Measurements from ENCODE around the gene ZNF445. TPM values are rescaled to one million over a fixed set of nuclear protein-coding genes. Genes with fewer than 3 reads are reported as not detected.

ZNF445 gene
- total RNA-seq, 2 experiments from 2014 or later = 25.6 to 26.7 TPM

DNA sequence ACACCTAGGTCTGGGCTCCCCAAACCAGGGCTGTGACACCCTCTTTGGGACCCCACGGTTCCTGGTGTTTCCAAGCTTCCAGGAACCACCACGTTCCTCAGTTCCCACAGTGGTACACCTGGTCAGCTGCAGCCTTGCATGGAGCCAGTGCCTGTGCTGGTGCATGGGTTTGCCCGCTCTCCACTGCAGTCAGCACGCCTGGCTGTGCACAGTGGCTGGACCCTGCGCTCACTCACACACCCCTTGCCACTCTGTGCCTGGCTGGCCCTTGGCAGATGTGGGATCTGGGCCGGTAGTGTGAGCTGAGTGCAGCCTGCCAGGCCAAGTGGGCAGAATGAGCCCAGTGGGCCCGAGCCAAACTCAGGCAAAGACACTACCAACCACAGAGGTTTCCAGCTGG is 90.1 kb downstream of the ZNF445 start:
- Mint-ChIP-seq H3K4me1 (ENCODE audit: low read depth) (no peaks in the 10 kb centered on the region), H3K27ac (no peak overlapping the region), H3K36me3 (ENCODE audit: low read depth) (peaks cover 2% of the 10 kb centered on the region), H3K4me3 (no peak overlapping the region), H3K9me3 (ENCODE audit: insufficient read depth) (peaks cover 12% of the 10 kb centered on the region), H3K27me3 (ENCODE audit: low read depth) (no peaks in the 10 kb centered on the region)
- DNase-seq (no peak), ATAC-seq (no peak)
- POLR2A ChIA-PET = no interaction called here
- CTCF ChIA-PET = no interaction called here

Other genes with a start within 250 kb of the ZNF445 start
- gene TOPAZ1, start 235.8 kb downstream of the ZNF445 start, total RNA-seq = not detected
- gene TCAIM, start 138.9 kb downstream of the ZNF445 start, total RNA-seq = 10 to 100 TPM; 17.9 to 21.8 TPM
- 1 to 10 TPM; 2.4 to 2.9 TPM for gene ZKSCAN7, start 77.5 kb upstream of the ZNF445 start, total RNA-seq
- under 1 TPM; 0.55 to 0.83 TPM for gene ZNF660, start 107.3 kb upstream of the ZNF445 start, total RNA-seq
- gene ZNF197, start 147.4 kb upstream of the ZNF445 start, total RNA-seq = 10 to 100 TPM; 14.9 to 15.6 TPM
- 1 to 10 TPM; 3.7 to 7.6 TPM for gene ZNF35, start 171.1 kb upstream of the ZNF445 start, total RNA-seq
- 1 to 10 TPM; 2.4 to 4.0 TPM for gene ZNF502, start 235.0 kb upstream of the ZNF445 start, total RNA-seq

All from activated CD8-positive, alpha-beta T cell treated with anti-CD3 and anti-CD28 coated beads, Interleukin-2, amount 10 ng/mL, durations not matched to agents 7 days and 5 days (primary cell).